ENCODE measurements around the gene SEMA4G. TPM values are rescaled to one million over a fixed set of nuclear protein-coding genes. Genes with fewer than 3 reads are reported as not detected.
"Not testable (repeated sequence)": the region's sequence is repeated elsewhere in the genome, so short reads cannot be mapped to it uniquely, and the experiment has no call there.

SEMA4G gene
- total RNA-seq, 4 donors from 2014 or later = 15.3 to 31.9 (median 23.6) TPM

DNA sequence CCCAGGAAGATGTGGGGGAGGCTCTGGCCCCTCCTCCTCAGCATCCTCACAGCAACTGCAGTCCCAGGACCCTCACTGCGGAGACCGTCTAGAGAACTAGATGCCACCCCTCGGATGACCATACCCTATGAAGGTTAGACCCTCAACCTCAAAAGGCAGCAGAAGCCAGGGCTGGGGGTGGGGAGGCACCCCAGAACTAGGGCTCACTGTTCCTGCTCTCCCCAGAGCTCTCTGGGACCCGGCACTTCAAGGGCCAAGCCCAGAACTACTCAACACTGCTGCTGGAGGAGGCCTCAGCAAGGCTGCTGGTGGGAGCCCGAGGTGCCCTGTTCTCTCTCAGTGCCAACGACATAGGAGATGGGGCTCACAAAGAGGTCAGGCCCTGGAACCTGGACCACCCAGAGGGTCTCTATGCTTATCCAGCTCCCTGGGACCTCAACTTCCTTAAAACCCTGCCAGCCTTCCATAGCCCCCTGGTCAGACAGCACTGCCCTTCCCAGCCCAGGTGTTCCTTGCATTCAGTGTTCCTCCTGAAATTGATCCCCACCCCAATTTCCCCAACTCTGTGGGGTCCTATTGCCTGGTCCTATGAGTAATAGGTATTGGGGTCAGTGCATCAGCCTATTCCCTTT, 3.7 kb downstream of the SEMA4G start:
- no peak overlapping the region for H3K4me3 ChIP-seq (ENCODE audit: low read depth, poor library complexity, severe bottlenecking)
- no peak for TF ChIP-seq POLR2A (IDR thresholded peaks at IDR 0.05)
- TF ChIP-seq CTCF (IDR thresholded peaks at IDR 0.05) = no peak
- intact Hi-C loops (cut with DNase I; ENCODE audit: low total_unique reads) = no loop called here
- DNase-seq (ENCODE audit: low spot score in 2 of 2) = no peak
- 91 to 95% methylated on average over 6 of the region's 6 CpGs for WGBS, 2 donors

DNA sequence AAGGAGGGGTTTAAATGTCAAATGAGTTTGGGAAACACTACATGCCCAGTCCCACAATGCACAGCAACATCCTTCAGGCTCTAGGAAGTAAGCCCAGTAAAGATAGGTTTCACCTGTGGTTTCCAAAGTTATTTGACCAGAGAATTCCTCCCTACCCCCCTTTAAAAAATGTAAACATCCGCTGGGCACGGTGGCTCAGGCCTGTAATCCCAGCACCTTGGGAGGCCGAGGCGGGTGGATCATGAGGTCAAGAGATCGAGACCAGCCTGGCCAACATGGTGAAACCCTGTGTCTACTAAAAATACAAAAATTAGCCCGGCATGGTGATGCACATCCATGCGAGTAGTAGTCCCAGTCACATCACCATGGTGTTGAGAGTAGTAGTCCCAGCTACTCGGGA, 6.1 kb downstream of the SEMA4G start:
- not testable (repeated sequence) for DNase-seq (ENCODE audit: low spot score in 2 of 2)

GRCh38 chr10:100976906-100977305, 7.6 kb downstream of the SEMA4G start:
- 49 to 56% methylated on average over 3 of the region's 3 CpGs for WGBS, 2 donors
- no peak for DNase-seq (ENCODE audit: low spot score in 2 of 2)
- no peak overlapping the region for H3K4me3 ChIP-seq (ENCODE audit: low read depth, poor library complexity, severe bottlenecking)
- intact Hi-C loops (cut with DNase I; ENCODE audit: low total_unique reads) = no loop called here
- TF ChIP-seq POLR2A (IDR thresholded peaks at IDR 0.05) = no peak

More for the DNA sequence above, 6.1 kb downstream of the SEMA4G start:
- H3K4me3 ChIP-seq (ENCODE audit: low read depth, poor library complexity, severe bottlenecking); intact Hi-C loops (cut with DNase I; ENCODE audit: low total_unique reads): not testable (repeated sequence)
- 79 to 91% methylated on average over 8 of the region's 8 CpGs for WGBS, 2 donors

GRCh38 chr10:100977436-100977835, 8.1 kb downstream of the SEMA4G start:
- TF ChIP-seq CTCF (IDR thresholded peaks at IDR 0.05) (no peak), POLR2A (IDR thresholded peaks at IDR 0.05) (no peak)
- no peak for DNase-seq (ENCODE audit: low spot score in 2 of 2)
- intact Hi-C loops (cut with DNase I; ENCODE audit: low total_unique reads) = no loop called here
- 84% methylated on average over 6 of the region's 6 CpGs for WGBS, 2 donors
- H3K4me3 ChIP-seq (ENCODE audit: low read depth, poor library complexity, severe bottlenecking) = no peak overlapping the region

GRCh38 chr10:100978121-100978900, 9.0 kb downstream of the SEMA4G start:
- WGBS, 2 donors = 85 to 88% methylated on average over 13 of the region's 13 CpGs
- TF ChIP-seq POLR2A (IDR thresholded peaks at IDR 0.05) (no peak), CTCF (IDR thresholded peaks at IDR 0.05) (no peak)
- H3K4me3 ChIP-seq (ENCODE audit: low read depth, poor library complexity, severe bottlenecking) = no peak overlapping the region
- intact Hi-C loops (cut with DNase I; ENCODE audit: low total_unique reads) = no loop called here
- peak in 1 of 2 donors; percentile 72 for DNase-seq (ENCODE audit: low spot score in 2 of 2)

GRCh38 chr10:100978901-100979195, 9.5 kb downstream of the SEMA4G start:
- TF ChIP-seq CTCF (IDR thresholded peaks at IDR 0.05) = no peak
- TF ChIP-seq POLR2A (IDR thresholded peaks at IDR 0.05) = no peak
- no peak for DNase-seq (ENCODE audit: low spot score in 2 of 2)
- WGBS, 2 donors = 88 to 91% methylated on average over 10 of the region's 10 CpGs
- intact Hi-C loops (cut with DNase I; ENCODE audit: low total_unique reads) = no loop called here
- no peak overlapping the region for H3K4me3 ChIP-seq (ENCODE audit: low read depth, poor library complexity, severe bottlenecking)

Measured in lower leg skin (tissue), 4 donors.